Stomach (tissue), 9 donors: Measurements from ENCODE around the gene MYZAP. TPM values are rescaled to one million over a fixed set of nuclear protein-coding genes. Genes with fewer than 3 reads are reported as not detected.
A peak's percentile ranks its signal among the peaks of the same experiment; 100 is the strongest.

Experiments used
- DNase-seq, 2 donors: peaks; one replicate each; pipeline versions ENCODE4 v3.0.0 to v3.0.0-alpha.2; 2013 to 2019
- H3K27ac ChIP-seq, 5 donors: fragments of 200-600 bp in 4 of 5; sonication (generic) in 4 of 5; one replicate each; pipeline ENCODE4 v1.5.1; 2013 to 2019; ENCODE audit warnings: mild to moderate bottlenecking in 1 of 5, moderate library complexity in 1 of 5
- H3K27me3 ChIP-seq, 3 donors: fragments of 200-600 bp; sonication (generic); one replicate each; pipeline ENCODE4 v1.5.1; 2017 to 2019; ENCODE audit warnings: mixed run types in 1 of 3
- H3K36me3 ChIP-seq, 4 donors: fragments of 200-600 bp; sonication (generic); 1 replicate in 3 of 4; 2 replicates in 1 of 4; pipeline ENCODE4 v1.5.1; 2016 to 2019
- H3K4me1 ChIP-seq, 4 donors: fragments of 200-600 bp; sonication (generic); one replicate each; pipeline ENCODE4 v1.5.1; 2016 to 2019
- H3K4me3 ChIP-seq, 4 donors: fragments of 200-600 bp; sonication (generic) in 3 of 4; one replicate each; pipeline ENCODE4 v1.5.1; 2016 to 2019; ENCODE audit warnings: mild to moderate bottlenecking in 1 of 4
- H3K9me3 ChIP-seq, 4 donors: fragments of 200-600 bp; sonication (generic); one replicate each; pipeline ENCODE4 v1.5.1; 2016 to 2019
- EP300 ChIP-seq: sonication (generic); formaldehyde crosslinking; IDR thresholded peaks from one replicate; pipeline ENCODE4 v1.6.1; 2017; ENCODE audit warnings: antibody characterized with exemption
- POLR2A ChIP-seq, 4 donors: fragments of 450-650 bp; IDR thresholded peaks; one replicate each; pipeline ENCODE4 v1.6.1; 2016; ENCODE audit warnings: antibody characterized with exemption in 4 of 4, control low read depth in 2 of 4, mild to moderate bottlenecking in 1 of 4, moderate library complexity in 1 of 4
- POLR2AphosphoS5 ChIP-seq, 3 donors: sonication (generic); formaldehyde crosslinking; IDR thresholded peaks; one replicate each; pipeline ENCODE4 v1.6.1; 2016; ENCODE audit warnings: antibody characterized with exemption in 3 of 3
- WGBS, 5 donors: extraction: QIAGEN DNeasy Blood & Tissue Kit in 3 of 5; methylation state at CpG; one replicate each; pipeline versions ENCODE4 v1.1.5 to v1.1.7; 2013 to 2018; 5-methylcytosine and 5-hydroxymethylcytosine counted together
- intact Hi-C: fragments of 100-400 bp; cut with DNase I; formaldehyde crosslinking; loops from one replicate; pipeline ENCODE4 v1.15.1; 2023; ENCODE audit warnings: low total_unique reads
- polyA plus RNA-seq, 3 donors: library from polyadenylated mRNA; stranded (reverse); fragments of 200-250 nt; gene quantifications; one replicate each; pipeline ENCODE4 v1.2.3, GENCODE V29; 2013
- total RNA-seq, 5 donors: library from RNA; depleted of rRNA; stranded (reverse); fragments of >200 nt; gene quantifications; one replicate each; pipeline versions ENCODE4 v1.1.0 to v1.2.3, GENCODE V29; 2014 to 2016
- TF ChIP-seq, protein P1 (sequence below), 7 experiments: fragments of 450-650 bp in 4 of 7; fragments of 200-600 bp in 3 of 7; sonication (generic) in 3 of 7; IDR thresholded peaks; one replicate each; pipeline ENCODE4 v1.5.1; 2016 to 2019; ENCODE audit warnings: antibody characterized with exemption in 7 of 7, control low read depth in 2 of 7, mild to moderate bottlenecking in 1 of 7
- donor health status: healthy with polysubstance abuse.
- donor health status: Bipolar disorder and iron deficiency.
- donor health status: healthy.

Gene MYZAP
- total and polyA plus RNA-seq, 8 donors: 9.4 to 59.8 (median 20.9) TPM; not detected in 1

DNA sequence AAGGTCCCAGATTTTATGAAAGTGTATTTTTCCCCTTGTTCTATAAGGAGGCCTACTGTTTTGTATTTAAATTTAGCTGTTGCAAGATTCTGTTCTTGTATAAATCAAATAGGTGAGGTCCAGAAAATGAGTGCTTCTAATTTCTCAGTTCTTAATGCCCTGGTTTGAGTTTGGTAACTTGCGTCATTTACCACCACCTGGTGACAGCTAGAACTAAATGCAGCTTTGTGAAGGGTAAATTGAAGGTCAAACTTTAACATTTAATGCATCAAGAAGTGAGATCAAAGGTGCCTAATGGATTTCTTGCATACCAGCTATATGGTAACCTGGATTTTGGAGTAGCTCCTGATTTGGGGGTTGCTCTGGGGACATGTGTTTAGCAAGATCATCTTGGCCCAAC, 64.1 kb downstream of the MYZAP start:
- intact Hi-C loops: loop anchor here (10.0 kb wide), 1 partner anchor 209 kb away; no protein-coding TSS in a partner anchor
- WGBS, 5 donors: 59 to 91% (median 76%) methylated on average over 1 of the region's 1 CpG
- Histone ChIP-seq H3K9me3 (no peaks in the 10 kb centered on the region), H3K27me3 (no peaks in the 10 kb centered on the region), H3K36me3 (no peaks in the 10 kb centered on the region), H3K4me3 (no peak overlapping the region), H3K27ac (no peak overlapping the region), H3K4me1 (peaks cover 0 to 4% (median 0%) of the 10 kb centered on the region in 4 donors)
- no peak for DNase-seq
- TF ChIP-seq POLR2AphosphoS5 (IDR thresholded peaks at IDR 0.05) (no peak), POLR2A (IDR thresholded peaks at IDR 0.05) (no peak), EP300 (no peak)
- TF ChIP-seq, protein P1, sequence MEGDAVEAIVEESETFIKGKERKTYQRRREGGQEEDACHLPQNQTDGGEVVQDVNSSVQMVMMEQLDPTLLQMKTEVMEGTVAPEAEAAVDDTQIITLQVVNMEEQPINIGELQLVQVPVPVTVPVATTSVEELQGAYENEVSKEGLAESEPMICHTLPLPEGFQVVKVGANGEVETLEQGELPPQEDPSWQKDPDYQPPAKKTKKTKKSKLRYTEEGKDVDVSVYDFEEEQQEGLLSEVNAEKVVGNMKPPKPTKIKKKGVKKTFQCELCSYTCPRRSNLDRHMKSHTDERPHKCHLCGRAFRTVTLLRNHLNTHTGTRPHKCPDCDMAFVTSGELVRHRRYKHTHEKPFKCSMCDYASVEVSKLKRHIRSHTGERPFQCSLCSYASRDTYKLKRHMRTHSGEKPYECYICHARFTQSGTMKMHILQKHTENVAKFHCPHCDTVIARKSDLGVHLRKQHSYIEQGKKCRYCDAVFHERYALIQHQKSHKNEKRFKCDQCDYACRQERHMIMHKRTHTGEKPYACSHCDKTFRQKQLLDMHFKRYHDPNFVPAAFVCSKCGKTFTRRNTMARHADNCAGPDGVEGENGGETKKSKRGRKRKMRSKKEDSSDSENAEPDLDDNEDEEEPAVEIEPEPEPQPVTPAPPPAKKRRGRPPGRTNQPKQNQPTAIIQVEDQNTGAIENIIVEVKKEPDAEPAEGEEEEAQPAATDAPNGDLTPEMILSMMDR (IDR thresholded peaks at IDR 0.05): no peak

DNA sequence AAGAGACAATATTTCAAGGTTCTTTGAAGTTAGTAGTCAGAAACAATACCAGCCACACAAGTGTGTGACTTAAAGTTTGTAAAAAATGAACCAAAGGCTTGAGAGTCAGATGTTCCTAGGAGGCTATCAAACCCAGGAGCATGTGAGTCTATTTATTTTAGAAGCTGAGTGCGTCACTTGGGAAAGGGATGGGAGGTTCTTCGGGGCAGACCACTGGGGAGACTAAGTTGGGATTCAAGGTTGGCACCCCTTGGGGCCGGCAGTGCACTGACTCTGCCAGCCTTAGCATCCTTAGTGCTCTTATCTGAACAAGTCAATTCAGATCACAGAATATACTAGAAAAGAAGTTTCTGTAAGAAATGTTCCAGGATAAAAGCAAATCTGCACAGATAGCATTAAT, 64.7 kb downstream of the MYZAP start:
- 74 to 88% (median 85%) methylated on average over 3 of the region's 3 CpGs for WGBS, 5 donors
- intact Hi-C loops: loop anchor here (10.0 kb wide), 1 partner anchor 208 kb away; no protein-coding TSS in a partner anchor
- no peak overlapping the region for H3K4me3 ChIP-seq
- TF ChIP-seq, protein P1 (IDR thresholded peaks at IDR 0.05): no peak
- no peak for TF ChIP-seq POLR2AphosphoS5 (IDR thresholded peaks at IDR 0.05)
- no peak for TF ChIP-seq POLR2A (IDR thresholded peaks at IDR 0.05)
- no peak for TF ChIP-seq EP300
- peaks cover 0 to 10% (median 1%) of the 10 kb centered on the region in 4 donors for H3K4me1 ChIP-seq
- no peak overlapping the region for H3K27ac ChIP-seq
- H3K36me3 ChIP-seq: no peaks in the 10 kb centered on the region
- H3K9me3 ChIP-seq: no peaks in the 10 kb centered on the region
- DNase-seq: no peak
- H3K27me3 ChIP-seq: no peaks in the 10 kb centered on the region

DNA sequence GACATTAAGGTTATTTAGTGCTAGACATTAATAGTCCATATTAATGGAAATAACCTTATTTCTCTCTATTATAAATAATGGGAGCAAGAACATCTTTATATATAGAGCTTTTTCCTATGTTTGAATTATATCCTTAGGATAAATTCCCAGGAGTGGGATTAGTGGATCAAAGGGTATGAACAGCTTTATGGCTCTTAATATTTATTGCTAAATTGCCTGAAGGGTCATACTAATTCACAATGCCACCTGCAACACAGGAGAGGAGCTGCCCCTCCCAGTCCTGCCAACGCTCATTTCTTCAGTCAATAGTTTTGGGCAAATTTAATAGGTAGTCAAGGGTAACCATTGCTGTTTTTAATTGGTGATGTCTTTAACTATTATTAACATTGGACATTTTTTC, 65.9 kb downstream of the MYZAP start:
- no peak for DNase-seq
- TF ChIP-seq POLR2AphosphoS5 (IDR thresholded peaks at IDR 0.05) (no peak), EP300 (no peak)
- 81 to 91% (median 86%) methylated on average over 1 of the region's 1 CpG for WGBS, 5 donors

DNA sequence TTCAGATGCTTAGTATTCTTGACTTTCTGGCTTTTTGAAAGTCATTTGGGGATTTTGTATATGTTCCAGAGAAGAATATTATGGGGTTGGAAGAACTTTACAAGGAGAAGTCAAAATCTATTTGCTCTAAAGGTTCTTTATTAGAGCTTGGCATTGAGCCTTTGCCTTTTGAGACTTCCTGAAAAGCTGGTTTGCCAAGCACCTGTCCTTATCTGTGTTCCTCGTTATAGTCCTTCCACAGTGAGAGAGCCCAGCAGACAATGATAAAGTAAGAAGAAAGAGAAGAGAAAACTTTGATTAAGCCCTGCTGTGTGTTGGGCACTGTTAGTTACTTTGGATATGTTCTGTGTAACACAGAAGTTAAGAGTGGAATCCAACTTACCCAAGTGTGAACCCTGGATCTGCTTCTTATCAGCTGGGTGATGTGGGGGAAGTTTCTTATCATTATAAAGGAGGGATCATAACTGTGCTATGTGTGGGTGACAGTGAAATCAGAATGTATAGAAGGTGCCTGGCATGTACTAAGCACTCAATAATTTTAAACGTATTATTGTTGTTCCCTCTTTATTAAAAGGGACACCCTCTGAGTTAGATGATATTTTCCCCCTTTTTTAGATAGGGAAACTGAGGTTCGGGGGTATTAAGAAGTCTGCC, 70.5 kb downstream of the MYZAP start:
- Histone ChIP-seq H3K27ac (peak overlapping the region; percentile 41 to 66 (median 50)), H3K4me1 (peaks cover 10 to 35% (median 18%) of the 10 kb centered on the region in 4 donors), H3K9me3 (no peaks in the 10 kb centered on the region), H3K27me3 (no peaks in the 10 kb centered on the region), H3K36me3 (no peaks in the 10 kb centered on the region), H3K4me3 (no peak overlapping the region)
- intact Hi-C loops: no loop called here
- WGBS, 5 donors: 32 to 54% (median 40%) methylated on average over 3 of the region's 3 CpGs
- no peak for TF ChIP-seq EP300
- TF ChIP-seq, protein P1 (IDR thresholded peaks at IDR 0.05): no peak
- no peak for TF ChIP-seq POLR2A (IDR thresholded peaks at IDR 0.05)
- TF ChIP-seq POLR2AphosphoS5 (IDR thresholded peaks at IDR 0.05): peak in 2 of 3 donors; percentile 68 to 80
- peak; percentile 61 to 76 for DNase-seq

More for the DNA sequence above, 65.9 kb downstream of the MYZAP start:
- no peaks in the 10 kb centered on the region for H3K9me3 ChIP-seq
- H3K4me1 ChIP-seq: peaks cover 1 to 21% (median 11%) of the 10 kb centered on the region in 4 donors
- no peak overlapping the region for H3K27ac ChIP-seq
- no peaks in the 10 kb centered on the region for H3K27me3 ChIP-seq
- no peaks in the 10 kb centered on the region for H3K36me3 ChIP-seq
- no peak overlapping the region for H3K4me3 ChIP-seq
- intact Hi-C loops: loop anchor here (10.0 kb wide), 1 partner anchor 207 kb away; no protein-coding TSS in a partner anchor

DNA sequence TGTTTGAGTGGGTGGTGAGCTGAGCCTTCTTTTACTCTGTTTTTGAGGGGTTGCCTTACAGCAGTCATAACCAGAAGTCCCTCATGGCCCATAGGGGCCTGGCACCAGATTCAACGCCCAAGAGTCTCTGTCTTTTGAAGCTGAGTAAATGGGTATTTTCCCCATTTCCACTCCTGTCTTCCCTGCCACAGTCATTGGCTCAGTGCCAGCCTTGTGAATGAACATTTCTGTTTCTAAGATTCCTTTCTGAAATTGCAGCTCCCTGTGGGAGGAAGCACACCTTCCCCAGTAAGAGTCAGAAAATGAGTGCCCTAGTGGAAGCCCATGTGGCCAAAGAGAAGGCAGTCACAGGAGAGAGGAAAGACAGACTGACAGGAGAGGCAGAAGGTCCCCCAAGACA, 71.1 kb downstream of the MYZAP start:
- intact Hi-C loops: no loop called here
- TF ChIP-seq POLR2AphosphoS5 (IDR thresholded peaks at IDR 0.05): no peak
- TF ChIP-seq POLR2A (IDR thresholded peaks at IDR 0.05): no peak
- no peak for TF ChIP-seq EP300
- TF ChIP-seq, protein P1 (IDR thresholded peaks at IDR 0.05): no peak
- 50 to 63% (median 57%) methylated on average over 1 of the region's 1 CpG for WGBS, 5 donors

More for the DNA sequence above, 71.1 kb downstream of the MYZAP start:
- no peaks in the 10 kb centered on the region for H3K27me3 ChIP-seq
- peaks cover 10 to 41% (median 23%) of the 10 kb centered on the region in 4 donors for H3K4me1 ChIP-seq
- no peak overlapping the region for H3K4me3 ChIP-seq
- no peaks in the 10 kb centered on the region for H3K9me3 ChIP-seq
- no peak for DNase-seq
- peak overlapping the region in 4 of 5 donors; percentile 41 to 66 (median 56) for H3K27ac ChIP-seq
- no peaks in the 10 kb centered on the region for H3K36me3 ChIP-seq
